Endothelial cell of umbilical vein (primary cell): ENCODE measurements around the gene KCTD7.

Experiments used
- EZH2 ChIP-seq: IDR thresholded peaks from 2 replicates; pipeline ENCODE4 v1.6.1; 2012; ENCODE audit warnings: borderline replicate concordance, low read depth, mild to moderate bottlenecking, moderate library complexity, low read length, inconsistent platforms; ENCODE audit not compliant: severe bottlenecking
- GATA2 ChIP-seq: IDR thresholded peaks from 2 replicates; pipeline ENCODE4 v1.7.0; 2011; ENCODE audit warnings: low read depth, mild to moderate bottlenecking, moderate library complexity, mixed read lengths, low read length; ENCODE audit not compliant: insufficient read length, insufficient read depth
- JUN ChIP-seq: IDR thresholded peaks from 2 replicates; pipeline ENCODE4 v1.6.1; 2011; ENCODE audit warnings: borderline replicate concordance, low read depth; ENCODE audit not compliant: insufficient read length, insufficient read depth
- MYC ChIP-seq: IDR thresholded peaks from one replicate; pipeline ENCODE4 v1.6.1; 2011; ENCODE audit warnings: mild to moderate bottlenecking, low read depth, low read length
- POLR2A ChIP-seq: IDR thresholded peaks from 2 replicates; pipeline ENCODE4 v1.6.1; 2012; ENCODE audit warnings: low read depth, mild to moderate bottlenecking, control low read depth, low read length
- POLR2AphosphoS5 ChIP-seq: IDR thresholded peaks from 2 replicates; pipeline ENCODE4 v1.6.1; 2012; ENCODE audit warnings: low read depth, mild to moderate bottlenecking, control low read depth, low read length, moderate library complexity; ENCODE audit not compliant: insufficient read depth
- TF ChIP-seq, protein P1 (sequence below), 2 donors: IDR thresholded peaks; 1 replicate in 1 of 2; 2 replicates in 1 of 2; pipeline ENCODE4 v1.5.1; 2011; ENCODE audit warnings: low read length in 2 of 2, mild to moderate bottlenecking in 2 of 2, moderate library complexity in 2 of 2, control low read depth in 1 of 2, inconsistent platforms in 1 of 2, low read depth in 1 of 2; ENCODE audit not compliant: insufficient read depth in 1 of 2; ENCODE audit errors: extremely low read depth in 1 of 2
- TF ChIP-seq, protein P2 (sequence below): IDR thresholded peaks from 2 replicates; pipeline ENCODE4 v1.6.1; 2011; ENCODE audit not compliant: insufficient read depth, insufficient read length

DNA sequence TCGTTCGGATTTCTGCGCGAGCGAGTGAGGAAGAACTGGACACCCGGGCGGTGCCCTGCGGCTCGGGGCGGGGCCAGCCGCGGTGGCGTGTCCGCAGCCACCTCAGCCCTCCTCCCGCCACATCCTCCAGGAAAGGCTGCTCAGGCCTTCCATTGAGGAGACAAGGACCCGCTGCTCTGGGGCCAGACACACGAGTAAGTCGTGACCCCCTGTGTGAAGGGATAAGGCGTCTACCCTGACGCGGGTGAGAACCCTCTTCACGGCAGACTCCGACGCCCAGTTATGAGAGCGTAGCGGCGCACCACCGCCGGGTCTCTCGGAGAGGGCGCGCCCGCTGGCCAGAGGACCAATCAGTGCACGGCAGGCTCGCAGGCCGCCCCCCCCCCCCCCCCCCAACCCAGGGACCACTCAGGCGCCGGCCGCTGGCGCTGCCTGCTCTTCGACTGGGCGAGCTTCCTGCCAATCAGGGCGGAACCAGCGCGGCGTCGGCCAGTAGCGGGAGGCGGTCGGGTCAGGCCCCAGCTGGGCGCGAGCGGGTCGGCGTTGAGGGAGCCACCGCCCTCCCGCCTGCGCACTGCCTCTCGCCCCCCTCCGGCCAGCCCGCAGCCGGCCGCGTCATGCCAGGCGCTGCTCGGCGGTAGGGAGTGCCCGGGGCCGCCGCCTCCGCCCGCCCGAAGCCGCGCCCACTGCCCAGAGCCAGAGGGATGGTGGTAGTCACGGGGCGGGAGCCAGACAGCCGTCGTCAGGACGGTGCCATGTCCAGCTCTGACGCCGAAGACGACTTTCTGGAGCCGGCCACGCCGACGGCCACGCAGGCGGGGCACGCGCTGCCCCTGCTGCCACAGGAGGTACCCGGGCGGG, at the start of gene KCTD7:
- TF ChIP-seq EZH2 (no peak), JUN (no peak), POLR2A (peak; percentile 91), POLR2AphosphoS5 (peak; percentile 85), GATA2 (no peak), MYC (no peak)
- TF ChIP-seq, protein P1, sequence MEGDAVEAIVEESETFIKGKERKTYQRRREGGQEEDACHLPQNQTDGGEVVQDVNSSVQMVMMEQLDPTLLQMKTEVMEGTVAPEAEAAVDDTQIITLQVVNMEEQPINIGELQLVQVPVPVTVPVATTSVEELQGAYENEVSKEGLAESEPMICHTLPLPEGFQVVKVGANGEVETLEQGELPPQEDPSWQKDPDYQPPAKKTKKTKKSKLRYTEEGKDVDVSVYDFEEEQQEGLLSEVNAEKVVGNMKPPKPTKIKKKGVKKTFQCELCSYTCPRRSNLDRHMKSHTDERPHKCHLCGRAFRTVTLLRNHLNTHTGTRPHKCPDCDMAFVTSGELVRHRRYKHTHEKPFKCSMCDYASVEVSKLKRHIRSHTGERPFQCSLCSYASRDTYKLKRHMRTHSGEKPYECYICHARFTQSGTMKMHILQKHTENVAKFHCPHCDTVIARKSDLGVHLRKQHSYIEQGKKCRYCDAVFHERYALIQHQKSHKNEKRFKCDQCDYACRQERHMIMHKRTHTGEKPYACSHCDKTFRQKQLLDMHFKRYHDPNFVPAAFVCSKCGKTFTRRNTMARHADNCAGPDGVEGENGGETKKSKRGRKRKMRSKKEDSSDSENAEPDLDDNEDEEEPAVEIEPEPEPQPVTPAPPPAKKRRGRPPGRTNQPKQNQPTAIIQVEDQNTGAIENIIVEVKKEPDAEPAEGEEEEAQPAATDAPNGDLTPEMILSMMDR (IDR thresholded peaks at IDR 0.05; ENCODE audit: extremely low read depth in 1 of 2, insufficient read depth in 1 of 2, low read depth in 1 of 2, low read length in 2 of 2) = no peak
- TF ChIP-seq, protein P2, sequence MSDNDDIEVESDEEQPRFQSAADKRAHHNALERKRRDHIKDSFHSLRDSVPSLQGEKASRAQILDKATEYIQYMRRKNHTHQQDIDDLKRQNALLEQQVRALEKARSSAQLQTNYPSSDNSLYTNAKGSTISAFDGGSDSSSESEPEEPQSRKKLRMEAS = no peak
